Measurements from ENCODE around the gene SDCCAG8.
A peak's percentile ranks its signal among the peaks of the same experiment; 100 is the strongest.

SDCCAG8 gene

GRCh38 chr1:243343970-243344937, 88.4 kb downstream of the SDCCAG8 start:
- DNase-seq = peak; percentile 64

GRCh38 chr1:243345205-243345604, 89.4 kb downstream of the SDCCAG8 start:
- DNase-seq = no peak

GRCh38 chr1:243346016-243346415, 90.2 kb downstream of the SDCCAG8 start:
- no peak for DNase-seq

- DNase-seq = no peak
These were observed 90.6 kb downstream of the SDCCAG8 start for GRCh38 chr1:243346468-243346867.

- DNase-seq = no peak
These were observed 92.5 kb downstream of the SDCCAG8 start for GRCh38 chr1:243348331-243348730.

GRCh38 chr1:243349128-243349527, 93.3 kb downstream of the SDCCAG8 start:
- DNase-seq = no peak

- no peak for DNase-seq
These were observed 95.5 kb downstream of the SDCCAG8 start for GRCh38 chr1:243351337-243351736.

- DNase-seq = peak; percentile 5
These were observed 98.8 kb downstream of the SDCCAG8 start for GRCh38 chr1:243354511-243355153.

- no peak for DNase-seq
These were observed 108.0 kb downstream of the SDCCAG8 start for GRCh38 chr1:243363832-243364231.

DNA sequence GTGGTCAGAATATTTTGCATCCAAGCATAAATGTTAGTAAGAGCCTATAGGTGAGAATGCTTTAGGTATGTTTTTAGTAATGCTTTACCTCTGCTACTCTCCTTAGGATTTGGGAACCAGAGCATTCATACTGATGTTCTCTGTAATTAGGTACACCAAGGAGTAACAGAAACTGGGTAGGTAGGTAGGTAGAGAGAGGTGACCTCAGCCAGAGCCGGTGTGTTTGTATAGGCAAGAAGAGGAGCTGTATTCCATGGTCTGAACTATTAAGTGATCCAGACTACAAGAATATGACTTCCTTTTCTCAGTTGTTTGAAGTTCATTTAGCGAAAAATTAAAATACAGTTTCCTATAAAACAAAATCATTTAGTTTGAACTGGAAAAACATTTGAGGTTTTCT, 108.5 kb downstream of the SDCCAG8 start:
- no peak for DNase-seq

- DNase-seq = no peak
These were observed 109.0 kb downstream of the SDCCAG8 start for GRCh38 chr1:243364866-243365265.

DNA sequence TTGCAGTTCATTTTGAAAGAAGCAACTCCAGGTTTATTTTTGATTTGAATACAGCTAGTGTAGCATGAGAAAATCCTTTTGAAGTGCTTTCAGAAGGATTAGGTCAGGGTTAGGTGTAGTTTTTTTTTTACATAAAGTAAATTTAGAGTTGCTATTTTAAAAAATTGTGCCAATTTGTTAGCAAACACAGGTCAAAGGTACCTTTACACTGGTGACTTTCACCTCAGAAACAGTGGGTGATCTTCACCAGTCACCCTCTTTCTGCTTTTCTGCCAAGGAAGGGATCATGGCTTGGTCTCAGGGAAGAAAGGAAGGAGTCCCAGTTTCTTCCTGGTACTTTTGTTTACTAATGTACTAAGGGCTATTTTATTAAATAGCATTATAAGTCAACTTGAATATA, 111.5 kb downstream of the SDCCAG8 start:
- no peak for DNase-seq

GRCh38 chr1:243374412-243374811, 118.6 kb downstream of the SDCCAG8 start:
- no peak for DNase-seq

DNA sequence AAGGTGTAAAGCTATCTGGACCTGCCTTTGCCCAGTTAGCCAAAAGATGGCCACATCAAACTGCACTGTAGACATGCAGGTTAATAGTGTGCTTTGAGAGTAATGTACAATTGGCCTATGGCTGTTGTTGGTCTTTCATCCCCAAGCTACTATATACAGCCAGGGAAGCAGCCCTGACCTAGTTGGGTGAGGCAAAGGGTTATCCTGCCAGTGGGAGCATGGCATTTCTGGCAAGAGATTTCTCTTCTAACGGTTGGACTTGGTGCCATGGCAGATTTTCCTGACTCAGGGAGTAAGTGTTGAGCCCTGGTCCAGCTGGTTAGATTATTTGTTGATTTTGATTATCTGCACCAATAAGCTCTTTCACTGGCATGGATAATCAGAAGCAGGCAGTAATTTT, 119.8 kb downstream of the SDCCAG8 start:
- no peak for DNase-seq

GRCh38 chr1:243378669-243379068, 122.8 kb downstream of the SDCCAG8 start:
- no peak for DNase-seq

GRCh38 chr1:243379208-243379607, 123.4 kb downstream of the SDCCAG8 start:
- DNase-seq = no peak

DNA sequence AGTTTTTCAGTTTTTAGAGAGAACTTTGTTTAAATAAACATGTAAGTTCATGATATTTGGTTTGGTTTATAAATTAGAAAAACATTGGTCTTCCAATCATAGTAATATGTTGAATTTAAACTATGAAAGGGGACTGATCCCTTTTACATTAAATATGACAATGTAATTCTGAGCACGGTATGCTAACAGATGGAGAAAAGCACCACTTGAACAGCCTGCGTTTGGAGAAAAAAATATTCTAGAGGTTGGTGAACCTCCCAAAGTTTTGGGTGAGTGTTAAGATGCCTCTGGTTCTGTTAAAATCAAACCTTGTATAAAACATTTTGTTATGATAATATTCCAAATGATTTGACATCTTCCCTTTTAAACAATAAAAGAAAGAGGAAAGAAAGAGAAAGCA, 123.9 kb downstream of the SDCCAG8 start:
- no peak for DNase-seq

GRCh38 chr1:243388276-243388675, 132.4 kb downstream of the SDCCAG8 start:
- no peak for DNase-seq

- DNase-seq = no peak
These were observed 134.4 kb downstream of the SDCCAG8 start for GRCh38 chr1:243390162-243390791.

DNA sequence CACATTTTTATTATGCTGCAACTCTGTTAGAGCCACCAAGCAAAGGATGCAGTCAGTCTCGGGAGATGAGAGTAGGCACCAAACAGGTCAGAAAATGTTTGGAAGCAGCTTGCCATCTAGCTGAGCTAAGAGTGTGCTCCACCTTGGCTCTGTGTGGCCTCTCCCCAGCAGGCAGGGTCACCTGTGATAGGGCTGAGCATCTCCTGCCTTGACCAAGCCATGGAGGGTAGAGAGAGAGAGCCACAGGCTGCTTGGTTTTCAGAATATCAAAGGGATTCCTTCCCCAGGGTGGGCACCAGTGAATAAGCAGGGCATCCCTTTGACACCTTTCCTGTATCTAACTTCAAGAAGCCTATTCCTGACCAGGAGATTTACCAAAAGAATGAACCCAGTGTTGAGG, 135.5 kb downstream of the SDCCAG8 start:
- DNase-seq = no peak

DNA sequence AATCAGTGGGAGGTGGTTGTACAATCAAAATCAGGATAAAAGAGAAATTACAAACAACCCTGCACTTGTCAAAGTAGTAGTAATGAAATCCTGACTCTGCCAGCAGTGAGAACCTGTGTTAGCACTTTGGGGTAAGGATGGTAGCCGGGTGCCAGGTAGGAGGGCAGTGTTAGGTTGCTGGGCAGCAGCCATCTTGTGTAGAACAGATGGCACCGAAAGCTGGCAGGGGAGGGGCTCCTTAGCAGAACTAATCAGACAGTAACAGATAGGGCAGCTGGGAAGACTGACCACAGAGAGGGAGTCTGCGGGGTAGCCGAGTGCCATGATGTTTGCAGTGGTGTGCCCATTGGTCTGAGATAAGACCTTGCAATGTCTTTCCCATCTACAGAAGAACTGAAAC, 137.3 kb downstream of the SDCCAG8 start:
- no peak for DNase-seq

DNA sequence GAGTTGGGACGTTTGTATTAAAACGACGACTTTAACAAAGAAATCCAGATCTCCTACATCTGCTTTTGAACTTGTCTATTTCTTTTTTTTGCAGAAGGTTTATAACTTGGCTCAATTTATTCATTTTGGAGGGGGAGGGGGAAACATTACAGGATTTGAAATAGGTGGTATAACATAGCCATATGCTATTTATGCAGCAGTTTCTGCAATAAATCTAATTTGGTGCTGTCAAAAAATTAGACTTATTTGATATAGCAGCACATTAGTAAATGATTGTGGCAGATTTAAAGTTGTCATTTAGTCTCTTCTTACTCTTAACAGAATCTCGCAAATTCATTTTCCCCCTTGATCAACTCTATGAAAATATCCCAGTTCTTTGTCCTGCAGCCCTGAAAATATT, 138.2 kb downstream of the SDCCAG8 start:
- no peak for DNase-seq

DNA sequence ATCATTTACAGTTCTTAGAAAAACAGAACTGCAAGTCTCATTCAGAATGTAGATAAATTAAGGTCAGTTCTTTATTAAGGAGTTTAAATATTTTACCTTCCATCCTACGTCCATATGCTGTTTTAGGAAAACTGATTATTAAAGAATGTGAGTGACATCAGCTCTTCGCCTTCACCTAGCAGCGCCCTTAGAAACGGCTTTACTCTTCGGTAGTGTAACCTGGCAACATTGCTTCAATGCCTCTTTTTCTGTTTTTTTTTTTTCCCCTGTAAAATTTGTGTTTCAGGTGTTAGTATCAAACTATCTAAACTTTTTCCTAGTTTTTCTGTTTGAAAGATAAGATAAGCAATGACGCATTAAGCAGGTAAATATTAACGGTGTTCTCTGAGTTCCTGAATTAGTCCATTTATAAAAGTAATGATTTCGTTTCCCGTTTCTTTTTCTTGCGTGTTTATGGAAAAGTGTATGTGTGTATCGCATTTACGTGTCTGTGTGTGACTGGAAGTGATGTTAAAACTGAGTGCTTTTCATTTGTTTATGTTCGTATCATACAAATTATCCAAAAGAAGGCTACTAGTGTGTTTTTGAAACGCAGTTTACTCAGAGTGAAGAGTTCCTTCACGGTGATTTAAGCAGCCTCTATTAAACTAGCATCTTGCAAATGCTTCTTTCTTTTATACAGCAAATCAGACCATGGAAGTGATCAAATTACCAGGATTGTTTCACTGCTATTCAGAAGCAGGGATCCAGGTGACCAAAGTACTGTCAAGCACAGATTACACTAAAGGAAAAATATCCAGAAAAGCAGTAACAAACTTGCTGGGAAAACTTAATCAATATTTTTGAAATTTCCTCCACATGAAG, 139.0 kb downstream of the SDCCAG8 start:
- DNase-seq = no peak

Data from CD4-positive, alpha-beta T cell treated with Interleukin-4 for 4 hours (primary cell).